T-helper 2 cell treated with Interferon-gamma antibody and Interleukin-4, amounts not matched to agents 5 μg/mL and 100 μg/mL, for 36 hours (primary cell): ENCODE data around the gene PDE1A.
"Not testable (repeated sequence)": the region's sequence is repeated elsewhere in the genome, so short reads cannot be mapped to it uniquely, and the experiment has no call there.

Experiments used
- DNase-seq: peaks from one replicate; pipeline ENCODE4 v3.0.0; 2021; ENCODE audit warnings: low spot score
- H3K27ac Mint-ChIP-seq: one replicate; pipeline ENCODE4 v1.8.0; 2021; ENCODE audit warnings: mild to moderate bottlenecking, mixed read lengths
- H3K27me3 Mint-ChIP-seq: one replicate; pipeline ENCODE4 v1.8.0; 2021; ENCODE audit warnings: low read depth, mixed read lengths
- H3K36me3 Mint-ChIP-seq: one replicate; pipeline ENCODE4 v1.8.0; 2021; ENCODE audit warnings: low read depth, mixed read lengths
- H3K4me1 Mint-ChIP-seq: one replicate; pipeline ENCODE4 v1.8.0; 2021; ENCODE audit warnings: low read depth, mixed read lengths
- H3K4me3 Mint-ChIP-seq: one replicate; pipeline ENCODE4 v1.8.0; 2022; ENCODE audit warnings: mild to moderate bottlenecking, moderate library complexity, mixed read lengths
- H3K9me3 Mint-ChIP-seq: one replicate; pipeline ENCODE4 v1.8.0; 2021; ENCODE audit warnings: mixed read lengths

The PDE1A gene

DNA sequence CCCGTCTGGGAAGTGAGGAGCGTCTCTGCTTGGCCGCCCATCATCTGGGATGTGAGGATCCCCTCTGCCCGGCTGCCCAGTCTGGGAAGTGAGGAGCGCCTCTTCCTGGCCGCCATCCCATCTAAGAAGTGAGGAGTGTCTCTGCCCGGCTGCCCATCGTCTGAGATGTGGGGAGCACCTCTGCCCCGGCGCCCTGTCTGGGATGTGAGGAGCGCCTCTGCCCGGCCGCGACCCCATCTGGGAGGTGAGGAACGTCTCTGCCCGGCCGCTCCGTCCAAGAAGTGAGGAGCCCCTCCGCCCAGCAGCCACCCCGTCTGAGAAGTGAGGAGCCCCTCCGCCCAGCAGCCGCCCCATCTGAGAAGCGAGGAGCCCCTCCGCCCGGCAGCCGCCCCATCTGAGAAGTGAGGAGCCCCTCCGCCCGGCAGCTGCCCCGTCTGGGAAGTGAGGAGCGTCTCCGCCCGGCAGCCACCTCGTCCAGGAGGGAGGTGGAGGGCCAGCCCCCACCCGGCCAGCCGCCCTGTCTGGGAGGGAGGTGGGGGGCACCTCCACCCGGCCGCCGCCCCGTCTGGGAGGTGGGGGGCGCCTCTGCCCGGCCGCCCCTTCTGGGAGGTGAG is 40.5 kb downstream of the PDE1A start:
- not testable (repeated sequence) for H3K27me3 Mint-ChIP-seq, DNase-seq, H3K27ac Mint-ChIP-seq, H3K4me3 Mint-ChIP-seq, H3K4me1 Mint-ChIP-seq, H3K36me3 Mint-ChIP-seq
- H3K9me3 Mint-ChIP-seq = peaks cover 13% of the 10 kb centered on the region

- no peak for DNase-seq
- Mint-ChIP-seq H3K9me3 (peaks cover 13% of the 10 kb centered on the region), H3K4me1 (no peaks in the 10 kb centered on the region), H3K36me3 (no peaks in the 10 kb centered on the region), H3K4me3 (no peak overlapping the region), H3K27ac (no peak overlapping the region), H3K27me3 (no peaks in the 10 kb centered on the region)
Observed at GRCh38 chr2:182384860-182385259, 42.0 kb downstream of the PDE1A start.

DNA sequence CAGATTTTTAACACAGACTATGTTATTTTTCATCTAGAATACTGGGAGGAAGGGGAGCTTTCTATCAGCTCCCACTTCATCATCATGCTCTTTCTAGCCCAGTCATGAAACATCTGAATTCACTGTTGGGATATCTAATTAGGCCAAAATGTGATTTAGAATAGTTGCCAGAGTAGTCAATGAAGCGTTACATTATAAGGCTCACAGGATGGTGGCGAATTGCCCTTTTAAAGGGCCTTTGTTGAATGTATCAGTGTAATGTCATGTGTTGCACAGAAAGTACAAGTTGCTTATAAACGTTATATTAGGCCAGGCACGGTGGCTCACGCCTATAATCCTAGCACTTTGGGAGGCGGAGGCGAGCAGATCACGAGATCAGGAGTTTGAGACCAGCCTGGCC is 45.6 kb downstream of the PDE1A start:
- H3K4me3 Mint-ChIP-seq = no peak overlapping the region
- DNase-seq = no peak
- peaks cover 19% of the 10 kb centered on the region for H3K9me3 Mint-ChIP-seq
- no peaks in the 10 kb centered on the region for H3K4me1 Mint-ChIP-seq
- H3K27ac Mint-ChIP-seq = no peak overlapping the region
- no peaks in the 10 kb centered on the region for H3K36me3 Mint-ChIP-seq
- no peaks in the 10 kb centered on the region for H3K27me3 Mint-ChIP-seq

DNA sequence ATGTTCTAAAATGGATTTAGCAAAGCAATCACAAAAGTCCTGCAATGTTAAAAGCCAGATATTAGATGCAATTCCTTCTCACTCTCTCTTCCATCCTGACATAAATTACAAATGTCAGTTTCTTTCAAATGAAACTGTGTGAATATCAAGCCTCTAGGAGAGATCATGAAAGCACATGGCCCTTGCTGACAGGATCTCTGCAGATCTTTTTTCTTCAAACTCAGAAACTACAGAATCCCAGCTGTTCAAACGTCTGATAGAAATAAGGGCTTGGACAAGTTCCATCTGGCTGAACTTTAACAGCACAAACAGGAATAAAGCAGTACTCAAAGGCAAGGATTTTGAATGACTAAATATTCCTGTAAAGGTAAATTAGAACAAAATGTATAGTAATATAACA is 47.6 kb downstream of the PDE1A start:
- DNase-seq = no peak
- H3K4me1 Mint-ChIP-seq = no peaks in the 10 kb centered on the region
- no peaks in the 10 kb centered on the region for H3K27me3 Mint-ChIP-seq
- H3K9me3 Mint-ChIP-seq = peaks cover 14% of the 10 kb centered on the region
- H3K27ac Mint-ChIP-seq = no peak overlapping the region
- H3K36me3 Mint-ChIP-seq = no peaks in the 10 kb centered on the region
- no peak overlapping the region for H3K4me3 Mint-ChIP-seq

DNA sequence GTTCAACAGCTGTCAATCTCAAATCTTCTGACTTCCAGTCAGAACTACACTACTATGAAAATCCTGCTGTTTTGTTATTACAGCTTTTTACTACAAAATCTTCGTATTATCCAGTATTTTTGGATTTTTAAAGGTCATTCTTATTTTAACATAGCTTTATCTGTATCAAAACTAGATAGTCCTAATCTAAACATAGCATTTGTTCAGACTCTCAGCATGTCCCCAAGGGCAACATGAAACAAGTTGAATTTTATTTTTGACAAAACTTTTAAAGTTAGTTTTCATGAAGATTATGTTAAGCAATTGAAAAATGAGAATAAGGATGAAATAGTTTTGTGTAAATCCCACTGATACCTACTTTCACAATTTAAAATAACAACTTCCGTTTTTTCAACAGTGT is 48.1 kb downstream of the PDE1A start:
- DNase-seq = no peak
- no peaks in the 10 kb centered on the region for H3K4me1 Mint-ChIP-seq
- H3K27me3 Mint-ChIP-seq = no peaks in the 10 kb centered on the region
- peaks cover 14% of the 10 kb centered on the region for H3K9me3 Mint-ChIP-seq
- H3K4me3 Mint-ChIP-seq = no peak overlapping the region
- H3K36me3 Mint-ChIP-seq = no peaks in the 10 kb centered on the region
- no peak overlapping the region for H3K27ac Mint-ChIP-seq

GRCh38 chr2:182377467-182377866 is 49.4 kb downstream of the PDE1A start:
- no peaks in the 10 kb centered on the region for H3K27me3 Mint-ChIP-seq
- peaks cover 14% of the 10 kb centered on the region for H3K9me3 Mint-ChIP-seq
- H3K27ac Mint-ChIP-seq = no peak overlapping the region
- H3K4me3 Mint-ChIP-seq = no peak overlapping the region
- DNase-seq = no peak
- H3K4me1 Mint-ChIP-seq = no peaks in the 10 kb centered on the region
- H3K36me3 Mint-ChIP-seq = no peaks in the 10 kb centered on the region

DNA sequence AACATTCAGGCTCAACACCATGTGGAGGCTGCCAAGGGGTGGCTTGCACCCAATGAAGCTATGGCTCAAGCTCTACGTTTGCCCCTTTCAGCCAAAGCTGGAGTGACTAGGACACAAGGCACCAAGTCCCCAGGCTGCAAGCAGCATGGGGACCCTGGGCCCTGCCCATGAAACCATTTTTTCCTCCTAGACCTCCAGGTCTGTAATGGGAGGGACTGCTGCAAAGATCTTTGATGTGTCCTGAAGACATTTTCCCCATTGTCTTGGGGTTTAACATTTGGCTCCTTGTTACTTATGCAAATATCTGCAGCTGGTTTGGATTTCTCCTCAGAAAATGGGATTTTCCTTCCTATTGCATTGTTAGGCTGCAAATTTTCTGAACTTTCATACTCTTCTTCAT is 51.0 kb downstream of the PDE1A start:
- Mint-ChIP-seq H3K36me3 (no peaks in the 10 kb centered on the region), H3K27ac (no peak overlapping the region), H3K9me3 (peaks cover 11% of the 10 kb centered on the region), H3K27me3 (no peaks in the 10 kb centered on the region), H3K4me3 (no peak overlapping the region), H3K4me1 (no peaks in the 10 kb centered on the region)
- DNase-seq = no peak

GRCh38 chr2:182372661-182373060 is 54.2 kb downstream of the PDE1A start:
- Mint-ChIP-seq H3K9me3 (peaks cover 11% of the 10 kb centered on the region), H3K27ac (no peak overlapping the region), H3K4me3 (no peak overlapping the region), H3K4me1 (no peaks in the 10 kb centered on the region), H3K27me3 (no peaks in the 10 kb centered on the region), H3K36me3 (no peaks in the 10 kb centered on the region)
- no peak for DNase-seq

DNA sequence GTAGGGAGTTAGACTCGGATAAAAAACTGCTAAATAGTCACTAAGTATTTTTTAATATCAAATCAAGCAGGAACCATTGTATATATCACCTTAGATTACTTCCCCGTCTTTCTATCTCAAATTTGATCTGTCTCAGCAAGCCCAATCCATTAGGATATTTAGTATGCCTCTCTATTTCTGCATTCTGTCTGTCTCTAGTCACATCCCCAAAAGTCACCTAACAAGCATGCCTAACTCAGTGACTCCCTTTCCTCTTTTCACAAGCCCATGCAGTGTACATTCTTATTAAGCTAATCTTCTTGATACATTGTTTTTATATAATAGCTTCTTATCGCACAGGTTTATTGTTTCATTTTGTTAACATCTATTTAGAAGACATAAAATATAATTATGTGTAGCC is 57.8 kb downstream of the PDE1A start:
- Mint-ChIP-seq H3K27ac (no peak overlapping the region), H3K9me3 (no peaks in the 10 kb centered on the region)

GRCh38 chr2:182368446-182368845 is 58.4 kb downstream of the PDE1A start:
- Mint-ChIP-seq H3K4me1 (no peaks in the 10 kb centered on the region), H3K9me3 (no peaks in the 10 kb centered on the region), H3K27ac (no peak overlapping the region), H3K36me3 (no peaks in the 10 kb centered on the region), H3K27me3 (no peaks in the 10 kb centered on the region), H3K4me3 (no peak overlapping the region)
- no peak for DNase-seq

More for the DNA sequence above, 57.8 kb downstream of the PDE1A start:
- DNase-seq = no peak
- Mint-ChIP-seq H3K27me3 (no peaks in the 10 kb centered on the region), H3K4me1 (no peaks in the 10 kb centered on the region), H3K36me3 (no peaks in the 10 kb centered on the region), H3K4me3 (no peak overlapping the region)

GRCh38 chr2:182367401-182367800 is 59.4 kb downstream of the PDE1A start:
- Mint-ChIP-seq H3K27me3 (no peaks in the 10 kb centered on the region), H3K36me3 (no peaks in the 10 kb centered on the region), H3K27ac (no peak overlapping the region), H3K4me1 (no peaks in the 10 kb centered on the region), H3K4me3 (no peak overlapping the region), H3K9me3 (no peaks in the 10 kb centered on the region)
- DNase-seq = no peak

- no peak overlapping the region for H3K4me3 Mint-ChIP-seq
- H3K27me3 Mint-ChIP-seq = no peaks in the 10 kb centered on the region
- no peak overlapping the region for H3K27ac Mint-ChIP-seq
- DNase-seq = no peak
- H3K9me3 Mint-ChIP-seq = no peaks in the 10 kb centered on the region
- H3K36me3 Mint-ChIP-seq = no peaks in the 10 kb centered on the region
- no peaks in the 10 kb centered on the region for H3K4me1 Mint-ChIP-seq
Observed at GRCh38 chr2:182366628-182367027, 60.2 kb downstream of the PDE1A start.

DNA sequence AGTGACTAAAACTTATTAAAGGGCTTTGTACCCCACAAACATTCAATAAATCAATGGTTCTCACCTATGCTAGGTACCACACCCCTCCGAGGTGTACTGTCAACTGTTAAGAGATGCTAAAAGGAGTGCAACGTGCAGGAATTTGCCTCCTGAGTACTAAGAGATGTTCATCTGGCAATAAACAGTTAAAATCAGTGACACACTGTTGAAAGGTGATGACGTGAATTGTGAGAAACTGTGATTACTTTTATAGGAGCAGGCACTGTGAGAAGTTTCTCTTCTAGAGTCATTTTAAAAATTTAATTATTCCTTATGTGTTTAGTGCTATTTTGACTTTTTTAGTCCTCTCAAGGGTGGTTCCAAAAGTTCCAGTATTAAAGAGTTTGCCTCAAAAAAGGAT is 61.0 kb downstream of the PDE1A start:
- no peaks in the 10 kb centered on the region for H3K36me3 Mint-ChIP-seq
- no peak for DNase-seq
- H3K4me3 Mint-ChIP-seq = no peak overlapping the region
- H3K4me1 Mint-ChIP-seq = no peaks in the 10 kb centered on the region
- no peak overlapping the region for H3K27ac Mint-ChIP-seq
- H3K27me3 Mint-ChIP-seq = no peaks in the 10 kb centered on the region
- no peaks in the 10 kb centered on the region for H3K9me3 Mint-ChIP-seq

DNA sequence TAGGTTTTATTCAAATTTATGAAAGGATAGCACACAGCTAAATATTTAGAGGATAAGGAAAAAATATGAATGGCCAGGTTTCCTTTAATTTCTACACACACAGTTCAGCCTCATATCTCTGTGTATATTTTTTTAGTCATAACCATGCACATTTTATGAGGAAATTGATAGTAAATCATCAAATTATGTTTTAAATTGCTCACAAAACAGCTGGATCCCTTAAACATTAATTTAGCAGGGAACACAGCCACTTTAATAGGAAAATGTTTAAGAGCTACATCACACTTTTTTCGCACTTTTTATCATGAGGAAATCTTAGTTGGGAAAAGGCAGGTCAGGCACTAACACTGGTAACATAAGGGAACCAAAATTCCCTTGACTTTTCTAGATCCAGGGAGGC is 65.4 kb downstream of the PDE1A start:
- H3K4me3 Mint-ChIP-seq = no peak overlapping the region
- no peaks in the 10 kb centered on the region for H3K4me1 Mint-ChIP-seq
- H3K36me3 Mint-ChIP-seq = no peaks in the 10 kb centered on the region
- no peak for DNase-seq
- H3K9me3 Mint-ChIP-seq = no peaks in the 10 kb centered on the region
- H3K27me3 Mint-ChIP-seq = no peaks in the 10 kb centered on the region
- no peak overlapping the region for H3K27ac Mint-ChIP-seq

DNA sequence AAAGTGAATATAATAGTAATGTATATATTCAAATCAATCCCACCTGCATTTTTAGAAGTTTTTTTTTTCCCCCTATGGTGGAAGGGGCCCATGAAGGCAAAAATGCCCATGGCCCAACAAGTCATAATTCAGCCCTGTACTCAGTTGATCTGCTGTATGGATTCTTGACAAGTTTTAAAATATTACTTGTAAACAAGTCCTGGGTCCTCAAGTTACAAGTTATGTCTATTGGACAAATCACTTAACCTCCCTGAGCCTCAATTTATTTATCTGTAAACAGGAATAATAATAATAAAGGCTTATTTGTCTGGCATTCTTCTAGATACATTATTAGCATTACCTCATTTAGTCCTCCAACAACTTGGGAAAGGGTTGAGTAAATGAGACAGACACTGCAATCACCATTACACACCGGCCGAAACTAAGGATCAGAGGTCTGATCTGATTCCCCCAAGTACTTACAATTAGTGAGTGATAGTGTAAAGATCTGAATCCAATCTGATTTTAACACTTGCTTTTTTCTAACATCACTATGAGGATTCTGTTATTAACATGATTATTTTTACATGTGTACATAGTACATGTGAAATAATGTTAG is 66.1 kb downstream of the PDE1A start:
- Mint-ChIP-seq H3K27me3 (no peaks in the 10 kb centered on the region), H3K36me3 (no peaks in the 10 kb centered on the region), H3K27ac (no peak overlapping the region), H3K4me1 (no peaks in the 10 kb centered on the region), H3K9me3 (no peaks in the 10 kb centered on the region), H3K4me3 (no peak overlapping the region)
- no peak for DNase-seq
